ENCODE measurements around the gene B4GALT5.
"Not testable (repeated sequence)": the region's sequence is repeated elsewhere in the genome, so short reads cannot be mapped to it uniquely, and the experiment has no call there.

The B4GALT5 gene

GRCh38 chr20:49713753-49714712, at the start of gene B4GALT5:
B4GALT5 (minus strand) TSS chr20:49713878; CDS start chr20:49713690, 188 bp downstream.
- H3K27ac ChIP-seq: peak within 1 kb of the TSS; percentile 79 to 97 (median 89)
- peak within 1 kb of the TSS; percentile 88 to 98 (median 92) for H3K4me3 ChIP-seq

- no peak overlapping the region for H3K27ac ChIP-seq
- no peak overlapping the region for H3K4me3 ChIP-seq
Measured at GRCh38 chr20:49762940-49763766, 49.5 kb upstream of the B4GALT5 start.

DNA sequence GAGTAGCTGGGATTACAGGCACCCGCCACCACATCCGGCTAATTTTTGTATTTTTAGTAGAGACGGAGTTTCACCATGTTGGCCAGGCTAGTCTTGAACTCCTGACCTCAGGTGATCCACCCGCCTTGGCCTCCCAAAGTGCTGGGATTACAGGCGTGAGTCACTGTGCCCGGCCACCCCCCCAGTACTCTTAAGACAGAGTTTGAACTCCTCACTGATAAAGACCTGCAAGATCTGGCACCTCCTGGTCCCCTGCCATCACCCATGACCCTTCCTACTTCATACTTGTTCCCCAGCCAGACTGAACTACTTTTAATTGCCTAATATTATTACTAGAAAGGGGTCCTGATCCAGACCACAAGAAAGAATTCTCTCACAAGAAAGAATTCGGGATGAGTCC, 48.2 kb upstream of the B4GALT5 start:
- not testable (repeated sequence) for H3K27ac ChIP-seq

GRCh38 chr20:49759266-49759950, 45.7 kb upstream of the B4GALT5 start:
- H3K4me3 ChIP-seq: no peak overlapping the region
- no peak overlapping the region for H3K27ac ChIP-seq

More for the DNA sequence above, 48.2 kb upstream of the B4GALT5 start:
- not testable (repeated sequence) for H3K4me3 ChIP-seq

DNA sequence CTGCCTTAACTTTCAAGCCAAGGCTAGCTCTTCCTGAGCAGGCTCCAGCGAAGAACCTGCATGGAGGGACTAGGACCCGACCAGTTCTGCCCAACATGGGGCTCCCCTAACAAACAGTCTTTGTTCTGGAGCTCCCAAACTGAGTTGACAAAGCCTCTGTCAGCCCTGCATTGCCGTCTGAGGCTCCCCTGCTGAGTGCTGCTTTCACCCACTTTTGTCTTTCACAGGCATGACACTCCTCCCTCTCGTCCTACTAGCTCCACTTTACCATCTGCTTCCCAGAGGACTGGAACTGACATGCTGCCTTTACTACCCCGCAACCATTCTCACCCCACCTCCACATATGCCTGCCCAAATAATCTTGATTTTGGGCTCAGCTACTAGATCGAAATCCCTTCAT, 45.1 kb upstream of the B4GALT5 start:
- H3K4me3 ChIP-seq: no peak overlapping the region

GRCh38 chr20:49757597-49757996, 43.9 kb upstream of the B4GALT5 start:
- H3K27ac ChIP-seq: no peak overlapping the region
- H3K4me3 ChIP-seq: no peak overlapping the region

More for the DNA sequence above, 45.1 kb upstream of the B4GALT5 start:
- H3K27ac ChIP-seq: no peak overlapping the region

DNA sequence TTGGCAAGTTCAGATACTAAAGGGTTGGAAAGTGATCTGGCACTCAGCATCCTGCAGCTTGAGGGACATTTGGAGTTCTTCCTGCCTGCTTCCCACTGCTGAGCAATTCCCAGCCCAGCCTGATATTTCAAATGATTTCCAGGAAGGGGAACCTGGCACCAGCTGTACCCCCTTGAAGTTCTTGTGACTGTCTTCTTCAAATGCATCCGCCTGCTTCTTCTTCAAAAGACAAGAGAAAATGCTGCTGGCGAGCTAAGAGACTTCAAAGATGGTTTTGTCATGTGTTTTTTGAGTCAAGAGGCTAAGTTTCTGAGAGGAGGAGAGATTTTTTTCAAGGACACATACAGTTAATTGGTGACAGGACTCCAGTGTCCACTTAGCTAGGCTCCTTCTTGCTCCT, 42.6 kb upstream of the B4GALT5 start:
- Histone ChIP-seq H3K4me3 (no peak overlapping the region), H3K27ac (peak overlapping the region in 1 of 21 experiments; percentile 34)

- no peak overlapping the region for H3K27ac ChIP-seq
- no peak overlapping the region for H3K4me3 ChIP-seq
Measured at GRCh38 chr20:49754596-49754995, 40.9 kb upstream of the B4GALT5 start.

DNA sequence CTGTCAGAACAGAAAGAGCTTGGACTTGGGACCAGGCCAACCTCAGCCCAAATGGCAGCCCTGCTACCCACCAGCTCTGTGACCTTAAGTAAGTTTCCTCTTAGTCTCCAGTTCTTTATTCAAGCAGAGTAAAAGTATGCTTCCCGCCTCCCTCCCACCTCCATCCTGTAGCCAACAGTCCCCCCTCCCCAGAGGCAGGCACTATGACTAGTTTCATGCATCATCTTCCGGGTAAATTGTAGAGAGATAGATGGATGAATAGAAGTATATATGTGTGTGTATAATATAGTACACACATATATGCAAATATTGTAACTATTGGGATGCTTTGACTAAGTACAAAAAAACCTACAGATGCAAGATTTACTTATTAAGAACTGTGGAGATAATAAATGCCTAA, 39.5 kb upstream of the B4GALT5 start:
- H3K27ac ChIP-seq: no peak overlapping the region
- no peak overlapping the region for H3K4me3 ChIP-seq

- H3K27ac ChIP-seq: no peak overlapping the region
- H3K4me3 ChIP-seq: no peak overlapping the region
Measured at GRCh38 chr20:49752201-49752903, 38.7 kb upstream of the B4GALT5 start.

- Histone ChIP-seq H3K27ac (peak overlapping the region in 4 of 21 experiments; percentile 3 to 69 (median 65)), H3K4me3 (no peak overlapping the region)
Measured at GRCh38 chr20:49751397-49751736, 37.7 kb upstream of the B4GALT5 start.

DNA sequence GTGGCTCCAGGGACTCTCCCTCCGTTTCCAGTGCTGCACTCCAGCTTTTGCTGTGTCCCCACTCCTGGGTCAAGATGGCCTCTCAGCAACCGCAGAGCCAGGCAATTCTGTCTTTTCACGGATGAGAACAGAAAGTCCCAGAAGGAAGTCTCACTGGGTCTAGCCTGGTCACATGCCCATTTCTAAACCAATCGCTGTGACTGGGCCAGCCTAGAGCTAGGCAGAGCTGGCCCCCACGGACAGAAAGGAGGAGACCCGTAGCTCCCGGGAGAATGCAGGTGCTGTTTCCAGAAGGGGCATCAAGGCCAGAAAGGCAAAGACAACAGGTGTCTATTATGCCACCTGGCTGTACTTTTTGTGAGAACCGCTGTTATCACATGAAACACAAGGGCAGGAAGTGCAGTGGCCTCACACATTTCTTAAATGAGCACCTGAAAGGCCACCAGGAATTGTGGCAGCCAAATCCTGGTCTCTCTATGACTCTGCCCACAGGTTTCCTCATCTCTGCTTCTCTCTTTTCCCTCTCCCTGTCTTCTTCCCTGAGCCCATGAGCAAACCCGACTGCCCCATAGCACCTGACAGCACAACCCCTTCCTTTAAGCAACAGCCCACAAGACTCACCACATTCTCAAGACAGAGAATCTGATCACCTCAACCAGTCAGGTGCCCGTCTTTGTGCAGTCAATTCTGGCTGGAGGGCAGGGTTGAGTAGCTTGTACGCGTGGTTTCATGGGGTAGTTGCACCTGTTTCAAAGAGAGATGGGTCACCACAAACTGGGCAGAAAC, 37.1 kb upstream of the B4GALT5 start:
- no peak overlapping the region for H3K4me3 ChIP-seq
- H3K27ac ChIP-seq: peak overlapping the region in 10 of 21 experiments; percentile 3 to 69 (median 40)

- peak overlapping the region in 5 of 21 experiments; percentile 7 to 69 (median 58) for H3K27ac ChIP-seq
- no peak overlapping the region for H3K4me3 ChIP-seq
Measured at GRCh38 chr20:49749625-49750024, 35.9 kb upstream of the B4GALT5 start.

DNA sequence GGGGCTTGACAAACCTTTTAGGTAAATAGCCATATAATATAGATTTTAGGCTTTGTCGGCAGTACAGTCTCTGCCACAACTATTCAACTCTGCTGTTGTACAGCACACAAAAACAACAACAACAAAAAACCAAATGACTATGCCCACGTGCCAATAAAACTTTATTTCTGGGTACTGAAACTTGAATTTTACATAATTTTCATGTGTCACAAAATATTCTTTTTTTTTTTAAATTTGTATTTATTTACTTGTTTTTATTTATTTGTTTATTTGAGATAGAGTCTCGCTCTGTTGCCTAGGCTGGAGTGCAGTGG, 34.8 kb upstream of the B4GALT5 start:
- Histone ChIP-seq H3K27ac (peak overlapping the region in 11 of 21 experiments; percentile 34 to 91 (median 75)), H3K4me3 (no peak overlapping the region)

- Histone ChIP-seq H3K27ac (peak overlapping the region in 16 of 21 experiments; percentile 34 to 91 (median 70)), H3K4me3 (no peak overlapping the region)
Measured at GRCh38 chr20:49747707-49748524, 34.2 kb upstream of the B4GALT5 start.

DNA sequence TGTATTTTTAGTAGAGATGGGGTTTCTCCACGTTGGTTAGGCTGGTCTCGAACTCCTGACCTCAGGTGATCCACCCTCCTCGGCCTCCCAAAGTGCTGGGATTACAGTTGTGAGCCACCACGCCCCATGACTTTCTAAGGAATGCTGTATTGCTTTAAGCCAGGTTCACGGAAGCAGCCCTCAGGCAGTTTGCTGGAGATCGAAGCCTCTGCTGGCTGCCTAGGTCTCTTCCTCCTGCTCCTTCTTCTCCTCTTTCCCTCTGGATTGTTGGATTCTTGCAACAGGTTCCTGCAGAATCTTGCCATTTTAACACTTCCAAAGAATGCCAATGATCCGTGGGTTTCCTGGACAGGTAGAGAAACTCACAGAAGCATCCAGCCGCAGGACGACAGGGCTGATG, 29.3 kb upstream of the B4GALT5 start:
- no peak overlapping the region for H3K27ac ChIP-seq
- no peak overlapping the region for H3K4me3 ChIP-seq

GRCh38 chr20:49741977-49742376, 28.3 kb upstream of the B4GALT5 start:
- Histone ChIP-seq H3K27ac (no peak overlapping the region), H3K4me3 (no peak overlapping the region)

DNA sequence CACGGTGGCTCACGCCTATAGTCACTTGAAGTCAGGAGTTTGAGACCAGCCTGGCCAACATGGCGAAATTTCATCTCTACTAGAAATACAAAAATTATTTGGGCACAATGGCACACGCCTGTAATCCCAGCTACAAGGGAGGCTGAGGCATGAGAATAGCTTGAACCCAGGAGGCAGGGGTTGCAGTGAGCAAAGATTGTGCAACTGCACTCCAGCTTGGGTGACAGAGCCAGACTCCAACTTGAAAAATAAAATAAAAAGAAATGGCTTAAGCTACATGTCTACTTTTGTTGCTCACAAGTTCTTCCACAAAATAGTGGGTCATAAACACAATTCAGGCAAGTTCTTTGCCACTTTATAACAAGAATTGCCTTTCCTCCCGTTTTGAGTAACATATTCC, 27.1 kb upstream of the B4GALT5 start:
- no peak overlapping the region for H3K27ac ChIP-seq

More for the DNA sequence above, 27.1 kb upstream of the B4GALT5 start:
- H3K4me3 ChIP-seq: no peak overlapping the region
